Measurements from ENCODE around the gene KCNJ16. TPM values are rescaled to one million over a fixed set of nuclear protein-coding genes. Genes with fewer than 3 reads are reported as not detected.

The KCNJ16 gene
- total and polyA plus RNA-seq, 9 of the 15 experiments (the other 6 are each of a cell fraction or from before 2014, with no cell fraction given), result 0.01 to 0.75 (median 0.07) TPM; not detected in 4

DNA sequence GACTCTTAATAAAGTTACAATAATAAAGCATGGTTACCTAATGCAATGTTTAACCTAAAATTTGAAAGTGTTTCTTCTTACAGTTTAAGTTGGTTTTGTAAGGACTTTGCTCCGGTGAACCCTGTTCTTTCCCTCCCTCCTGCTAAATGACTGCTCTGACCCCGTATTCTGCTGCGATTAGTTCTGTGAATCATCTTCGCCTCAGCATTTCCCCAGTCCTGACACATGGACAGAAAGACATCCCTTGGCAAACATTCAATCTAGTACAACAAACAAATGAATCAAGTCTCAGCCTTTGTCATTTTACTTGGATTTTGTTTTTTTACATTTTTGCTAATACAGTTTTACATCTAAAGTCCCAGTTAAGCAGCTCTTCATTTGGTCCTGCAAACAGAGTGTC is 109.7 kb downstream of the KCNJ16 start (continued):
- TF ChIP-seq, protein P1, sequence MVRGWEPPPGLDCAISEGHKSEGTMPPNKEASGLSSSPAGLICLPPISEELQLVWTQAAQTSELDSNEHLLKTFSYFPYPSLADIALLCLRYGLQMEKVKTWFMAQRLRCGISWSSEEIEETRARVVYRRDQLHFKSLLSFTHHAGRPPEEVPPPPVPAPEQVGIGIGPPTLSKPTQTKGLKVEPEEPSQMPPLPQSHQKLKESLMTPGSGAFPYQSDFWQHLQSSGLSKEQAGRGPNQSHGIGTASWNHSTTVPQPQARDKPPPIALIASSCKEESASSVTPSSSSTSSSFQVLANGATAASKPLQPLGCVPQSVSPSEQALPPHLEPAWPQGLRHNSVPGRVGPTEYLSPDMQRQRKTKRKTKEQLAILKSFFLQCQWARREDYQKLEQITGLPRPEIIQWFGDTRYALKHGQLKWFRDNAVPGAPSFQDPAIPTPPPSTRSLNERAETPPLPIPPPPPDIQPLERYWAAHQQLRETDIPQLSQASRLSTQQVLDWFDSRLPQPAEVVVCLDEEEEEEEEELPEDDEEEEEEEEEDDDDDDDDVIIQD (CRISPR knock-in tag; IDR thresholded peaks at IDR 0.05), result no peak
- TF ChIP-seq NCOA4 (IDR thresholded peaks at IDR 0.05; ENCODE audit: partially characterized antibody), result no peak
- TF ChIP-seq NFXL1 (CRISPR knock-in tag; IDR thresholded peaks at IDR 0.05), result no peak
- TF ChIP-seq RBM22 (IDR thresholded peaks at IDR 0.05; ENCODE audit: low read depth, low read length, poor library complexity, severe bottlenecking), result no peak
- no peak for TF ChIP-seq PPARD (CRISPR knock-in tag; IDR thresholded peaks at IDR 0.05)

Other genes with a start within 250 kb of the KCNJ16 start
- gene KCNJ2, start 94.3 kb downstream of the KCNJ16 start, total RNA-seq (2014; rRNA removed), result not detected in 2 replicates
- gene KCNJ2, start 94.3 kb downstream of the KCNJ16 start, total RNA-seq (2014; rRNA removed; fragmentation: Illumina TruSeq; extraction: Trizol), result not detected in 2 replicates
- not detected in 2 replicates for gene KCNJ2, start 94.3 kb downstream of the KCNJ16 start, total RNA-seq (2015; rRNA removed; fragmentation: Illumina TruSeq; extraction: Trizol)
- gene KCNJ2, start 94.3 kb downstream of the KCNJ16 start, total RNA-seq (2021), result not detected in 2 replicates
- gene KCNJ2, start 94.3 kb downstream of the KCNJ16 start, polyA plus RNA-seq (2011; rRNA removed), result not detected in 2 replicates
- not detected in 2 replicates for gene KCNJ2, start 94.3 kb downstream of the KCNJ16 start, polyA plus RNA-seq (2014; fragmentation: Illumina TruSeq; extraction: Trizol)
- not detected for gene KCNJ2, start 94.3 kb downstream of the KCNJ16 start, polyA plus RNA-seq (2014; fragmentation: Nextera tagmentation; extraction: Ambion mirVana)
- not detected in 2 replicates for gene KCNJ2, start 94.3 kb downstream of the KCNJ16 start, polyA plus RNA-seq (2014; rRNA removed)